Nephron progenitor cell (in vitro differentiated cells): ENCODE results near the gene HNRNPUL2.

Experiments used
- DNase-seq: peaks from one replicate; pipeline ENCODE4 v3.0.0; 2021
- H3K27ac Mint-ChIP-seq: 2 replicates; pipeline ENCODE4 v1.8.0; 2021; ENCODE audit warnings: mild to moderate bottlenecking, moderate library complexity, mixed read lengths
- H3K27me3 Mint-ChIP-seq: 2 replicates; pipeline ENCODE4 v1.8.0; 2021; ENCODE audit warnings: mild to moderate bottlenecking, low read depth, mixed read lengths; ENCODE audit not compliant: poor library complexity
- H3K36me3 Mint-ChIP-seq: 2 replicates; pipeline ENCODE4 v1.8.0; 2021; ENCODE audit warnings: low read depth, mixed read lengths
- H3K4me1 Mint-ChIP-seq: 2 replicates; pipeline ENCODE4 v1.8.0; 2021; ENCODE audit warnings: mixed read lengths
- H3K4me3 Mint-ChIP-seq: 2 replicates; pipeline ENCODE4 v1.8.0; 2021; ENCODE audit warnings: mild to moderate bottlenecking, moderate library complexity, mixed read lengths
- H3K9me3 Mint-ChIP-seq: 2 replicates; pipeline ENCODE4 v1.8.0; 2021; ENCODE audit warnings: mild to moderate bottlenecking, moderate library complexity, mixed read lengths
- CTCF ChIP-seq: fragments of 200-600 bp; sonication (generic); IDR thresholded peaks from 2 replicates; pipeline ENCODE4 v1.5.0; 2021; ENCODE audit warnings: antibody characterized with exemption

Gene HNRNPUL2

GRCh38 chr11:62726915-62727164 is 417 bp downstream of the HNRNPUL2 start:
- peaks cover 62% of the 10 kb centered on the region for H3K4me1 Mint-ChIP-seq
- H3K9me3 Mint-ChIP-seq, result no peaks in the 10 kb centered on the region
- peak overlapping the region; percentile 98 for H3K4me3 Mint-ChIP-seq
- H3K27ac Mint-ChIP-seq, result no peak overlapping the region
- H3K36me3 Mint-ChIP-seq, result peaks cover 37% of the 10 kb centered on the region
- DNase-seq, result no peak
- H3K27me3 Mint-ChIP-seq, result peaks cover 3% of the 10 kb centered on the region
- no peak for TF ChIP-seq CTCF

GRCh38 chr11:62726156-62726914 is 922 bp downstream of the HNRNPUL2 start:
- Mint-ChIP-seq H3K36me3 (peaks cover 41% of the 10 kb centered on the region), H3K4me1 (peaks cover 62% of the 10 kb centered on the region), H3K27ac (peak overlapping the region; percentile 97), H3K9me3 (no peaks in the 10 kb centered on the region), H3K4me3 (peak overlapping the region; percentile 98), H3K27me3 (peaks cover 3% of the 10 kb centered on the region)
- TF ChIP-seq CTCF, result no peak
- peak; percentile 42 for DNase-seq

- DNase-seq, result no peak
- peak overlapping the region; percentile 98 for H3K4me3 Mint-ChIP-seq
- TF ChIP-seq CTCF, result no peak
- no peaks in the 10 kb centered on the region for H3K9me3 Mint-ChIP-seq
- peaks cover 44% of the 10 kb centered on the region for H3K36me3 Mint-ChIP-seq
- peaks cover 3% of the 10 kb centered on the region for H3K27me3 Mint-ChIP-seq
- peak overlapping the region; percentile 97 for H3K27ac Mint-ChIP-seq
- peaks cover 57% of the 10 kb centered on the region for H3K4me1 Mint-ChIP-seq
Observed at GRCh38 chr11:62725646-62726045, 1.6 kb downstream of the HNRNPUL2 start.

- peak overlapping the region; percentile 25 for H3K27ac Mint-ChIP-seq
- peaks cover 58% of the 10 kb centered on the region for H3K36me3 Mint-ChIP-seq
- TF ChIP-seq CTCF, result no peak
- peaks cover 3% of the 10 kb centered on the region for H3K27me3 Mint-ChIP-seq
- H3K4me3 Mint-ChIP-seq, result peak overlapping the region; percentile 98
- no peaks in the 10 kb centered on the region for H3K9me3 Mint-ChIP-seq
- no peak for DNase-seq
- peaks cover 47% of the 10 kb centered on the region for H3K4me1 Mint-ChIP-seq
Observed at GRCh38 chr11:62724171-62724570, 3.1 kb downstream of the HNRNPUL2 start.

GRCh38 chr11:62721994-62722393 is 5.3 kb downstream of the HNRNPUL2 start:
- Mint-ChIP-seq H3K4me3 (no peak overlapping the region), H3K27me3 (no peaks in the 10 kb centered on the region), H3K9me3 (no peaks in the 10 kb centered on the region), H3K36me3 (peaks cover 77% of the 10 kb centered on the region), H3K27ac (peak overlapping the region; percentile 32), H3K4me1 (peaks cover 39% of the 10 kb centered on the region)
- no peak for TF ChIP-seq CTCF
- DNase-seq, result no peak

GRCh38 chr11:62719302-62719978 is 7.8 kb downstream of the HNRNPUL2 start:
- DNase-seq, result no peak
- no peak for TF ChIP-seq CTCF
- H3K9me3 Mint-ChIP-seq, result no peaks in the 10 kb centered on the region
- no peaks in the 10 kb centered on the region for H3K27me3 Mint-ChIP-seq
- H3K4me1 Mint-ChIP-seq, result peaks cover 21% of the 10 kb centered on the region
- H3K36me3 Mint-ChIP-seq, result peaks cover 94% of the 10 kb centered on the region
- H3K4me3 Mint-ChIP-seq, result no peak overlapping the region
- H3K27ac Mint-ChIP-seq, result no peak overlapping the region
